Measurements from ENCODE around the gene ATF6.

GRCh38 chr1:161791904-161792655 lies 26.0 kb downstream of the ATF6 start:
- no peak for TF ChIP-seq CTCF (IDR thresholded peaks at IDR 0.05)
- TF ChIP-seq POLR2A (IDR thresholded peaks at IDR 0.05): no peak

All from testis (tissue), 2 donors.